A549 (cell line): ENCODE measurements around the gene SH3RF3.

Source experiments
- CBX8 ChIP-seq: fragments of 200-600 bp; sonication (generic); IDR thresholded peaks from 2 replicates; pipeline ENCODE4 v1.6.1; 2016
- HMGXB4 ChIP-seq: fragments of 250-450 bp; sonication (Bioruptor Pico); IDR thresholded peaks from 2 replicates; pipeline ENCODE4 v1.5.0; 2021; ENCODE audit warnings: mild to moderate bottlenecking, moderate library complexity, borderline replicate concordance
- HOXB13 ChIP-seq: fragments of 250-450 bp; sonication (Bioruptor Pico); IDR thresholded peaks from 2 replicates; pipeline ENCODE4 v1.5.0; 2020; ENCODE audit warnings: low read depth, mild to moderate bottlenecking, moderate library complexity
- KDM5A ChIP-seq: fragments of 200-600 bp; sonication (generic); IDR thresholded peaks from 2 replicates; pipeline ENCODE4 v1.6.1; 2016; ENCODE audit warnings: antibody characterized with exemption, mild to moderate bottlenecking
- MAZ ChIP-seq: fragments of 150-350 bp; IDR thresholded peaks from 2 replicates; pipeline ENCODE4 v1.6.1; 2014; ENCODE audit warnings: antibody characterized with exemption, low read depth, low read length, borderline replicate concordance
- MYC ChIP-seq: IDR thresholded peaks from 2 replicates; pipeline ENCODE4 v1.6.1; 2012; ENCODE audit warnings: mild to moderate bottlenecking, inconsistent platforms, low read length, improper control_type of control experiment, borderline replicate concordance
- PHF8 ChIP-seq: fragments of 200-600 bp; sonication (generic); IDR thresholded peaks from 2 replicates; pipeline ENCODE4 v1.6.1; 2016; ENCODE audit warnings: low read depth, mild to moderate bottlenecking, antibody characterized with exemption, moderate library complexity, borderline replicate concordance
- POLR2A ChIP-seq: IDR thresholded peaks from 2 replicates; pipeline ENCODE4 v1.6.1; 2012; ENCODE audit warnings: mild to moderate bottlenecking, low read length
- RAD21 ChIP-seq, 2 experiments: fragments of >200 bp in 1 of 2; sonication (Bioruptor Twin) in 1 of 2; formaldehyde crosslinking in 1 of 2; IDR thresholded peaks in 1 of 2; conservative IDR thresholded peaks in 1 of 2; 2 replicates in 1 of 2; 3 replicates in 1 of 2; pipeline ENCODE4 v1.6.1; 2012 to 2018; ENCODE audit warnings: inconsistent platforms in 1 of 2
- RFX5 ChIP-seq: fragments of 450-650 bp; IDR thresholded peaks from 2 replicates; pipeline ENCODE4 v1.7.1; 2014; ENCODE audit warnings: antibody characterized with exemption, mild to moderate bottlenecking, moderate library complexity
- TF ChIP-seq, protein P1 (sequence below): fragments of >200 bp; sonication (Bioruptor Twin); formaldehyde crosslinking; IDR thresholded peaks from 3 replicates; pipeline ENCODE4 v1.5.1; 2016
- TF ChIP-seq, protein P2 (sequence below): fragments of >200 bp; sonication (Bioruptor Twin); formaldehyde crosslinking; IDR thresholded peaks from 2 replicates; pipeline ENCODE4 v1.6.1; 2016
- TF ChIP-seq, protein P3 (sequence below): IDR thresholded peaks from 2 replicates; pipeline ENCODE4 v1.6.1; 2012

GRCh38 chr2:109293663-109294062 lies 164.7 kb downstream of the SH3RF3 start:
- TF ChIP-seq KDM5A: no peak
- no peak for TF ChIP-seq POLR2A
- TF ChIP-seq, protein P1, sequence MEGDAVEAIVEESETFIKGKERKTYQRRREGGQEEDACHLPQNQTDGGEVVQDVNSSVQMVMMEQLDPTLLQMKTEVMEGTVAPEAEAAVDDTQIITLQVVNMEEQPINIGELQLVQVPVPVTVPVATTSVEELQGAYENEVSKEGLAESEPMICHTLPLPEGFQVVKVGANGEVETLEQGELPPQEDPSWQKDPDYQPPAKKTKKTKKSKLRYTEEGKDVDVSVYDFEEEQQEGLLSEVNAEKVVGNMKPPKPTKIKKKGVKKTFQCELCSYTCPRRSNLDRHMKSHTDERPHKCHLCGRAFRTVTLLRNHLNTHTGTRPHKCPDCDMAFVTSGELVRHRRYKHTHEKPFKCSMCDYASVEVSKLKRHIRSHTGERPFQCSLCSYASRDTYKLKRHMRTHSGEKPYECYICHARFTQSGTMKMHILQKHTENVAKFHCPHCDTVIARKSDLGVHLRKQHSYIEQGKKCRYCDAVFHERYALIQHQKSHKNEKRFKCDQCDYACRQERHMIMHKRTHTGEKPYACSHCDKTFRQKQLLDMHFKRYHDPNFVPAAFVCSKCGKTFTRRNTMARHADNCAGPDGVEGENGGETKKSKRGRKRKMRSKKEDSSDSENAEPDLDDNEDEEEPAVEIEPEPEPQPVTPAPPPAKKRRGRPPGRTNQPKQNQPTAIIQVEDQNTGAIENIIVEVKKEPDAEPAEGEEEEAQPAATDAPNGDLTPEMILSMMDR: no peak
- no peak for TF ChIP-seq MYC
- TF ChIP-seq, protein P2, sequence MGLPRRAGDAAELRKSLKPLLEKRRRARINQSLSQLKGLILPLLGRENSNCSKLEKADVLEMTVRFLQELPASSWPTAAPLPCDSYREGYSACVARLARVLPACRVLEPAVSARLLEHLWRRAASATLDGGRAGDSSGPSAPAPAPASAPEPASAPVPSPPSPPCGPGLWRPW: no peak
- TF ChIP-seq HMGXB4 (CRISPR knock-in tag): no peak
- TF ChIP-seq RAD21 (conservative IDR thresholded peaks at IDR 0.05 in 1 of 2, IDR thresholded peaks at IDR 0.05 in 1 of 2): no peak
- TF ChIP-seq MAZ: no peak
- no peak for TF ChIP-seq CBX8
- TF ChIP-seq, protein P3, sequence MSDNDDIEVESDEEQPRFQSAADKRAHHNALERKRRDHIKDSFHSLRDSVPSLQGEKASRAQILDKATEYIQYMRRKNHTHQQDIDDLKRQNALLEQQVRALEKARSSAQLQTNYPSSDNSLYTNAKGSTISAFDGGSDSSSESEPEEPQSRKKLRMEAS: no peak
- no peak for TF ChIP-seq HOXB13 (CRISPR knock-in tag)
- no peak for TF ChIP-seq RFX5
- TF ChIP-seq PHF8: no peak
